ENCODE data around the gene COL4A1.

The COL4A1 gene

GRCh38 chr13:110291286-110291685 is 15.7 kb downstream of the COL4A1 start:
- no peak for DNase-seq

- DNase-seq: no peak
These were observed 16.1 kb downstream of the COL4A1 start for GRCh38 chr13:110290826-110291225.

- no peak for DNase-seq
These were observed 16.8 kb downstream of the COL4A1 start for GRCh38 chr13:110290153-110290552.

GRCh38 chr13:110289661-110290060 is 17.3 kb downstream of the COL4A1 start:
- DNase-seq: no peak

GRCh38 chr13:110289174-110289573 is 17.8 kb downstream of the COL4A1 start:
- no peak for DNase-seq

- no peak for DNase-seq
These were observed 19.8 kb downstream of the COL4A1 start for GRCh38 chr13:110286833-110287819.

GRCh38 chr13:110285991-110286832 is 20.7 kb downstream of the COL4A1 start:
- no peak for DNase-seq

- DNase-seq: no peak
These were observed 22.0 kb downstream of the COL4A1 start for GRCh38 chr13:110284779-110285484.

GRCh38 chr13:110283736-110284517 is 23.0 kb downstream of the COL4A1 start:
- DNase-seq: no peak

- no peak for DNase-seq
These were observed 24.6 kb downstream of the COL4A1 start for GRCh38 chr13:110282316-110282841.

GRCh38 chr13:110281736-110282135 is 25.2 kb downstream of the COL4A1 start:
- no peak for DNase-seq

- DNase-seq: no peak
These were observed 25.8 kb downstream of the COL4A1 start for GRCh38 chr13:110280985-110281688.

- DNase-seq: no peak
These were observed 26.6 kb downstream of the COL4A1 start for GRCh38 chr13:110280231-110280813.

GRCh38 chr13:110279684-110280083 is 27.3 kb downstream of the COL4A1 start:
- DNase-seq: no peak

- no peak for DNase-seq
These were observed 28.1 kb downstream of the COL4A1 start for GRCh38 chr13:110278859-110279258.

GRCh38 chr13:110277357-110277975 is 29.5 kb downstream of the COL4A1 start:
- no peak for DNase-seq

- no peak for DNase-seq
These were observed 30.4 kb downstream of the COL4A1 start for GRCh38 chr13:110276553-110276950.

- DNase-seq: no peak
These were observed 30.9 kb downstream of the COL4A1 start for GRCh38 chr13:110275931-110276552.

GRCh38 chr13:110274687-110275086 is 32.3 kb downstream of the COL4A1 start:
- DNase-seq: no peak

GRCh38 chr13:110273254-110273653 is 33.7 kb downstream of the COL4A1 start:
- no peak for DNase-seq

Data from NCI-H226 (cell line).